ENCODE measurements around the gene NAT14. TPM values are rescaled to one million over a fixed set of nuclear protein-coding genes. Genes with fewer than 3 reads are reported as not detected.

The NAT14 gene
- total and polyA plus RNA-seq, 2 donors (not counting 3 experiments of a cell fraction or from before 2014, with no cell fraction given) = 39.1 to 44.7 TPM

DNA sequence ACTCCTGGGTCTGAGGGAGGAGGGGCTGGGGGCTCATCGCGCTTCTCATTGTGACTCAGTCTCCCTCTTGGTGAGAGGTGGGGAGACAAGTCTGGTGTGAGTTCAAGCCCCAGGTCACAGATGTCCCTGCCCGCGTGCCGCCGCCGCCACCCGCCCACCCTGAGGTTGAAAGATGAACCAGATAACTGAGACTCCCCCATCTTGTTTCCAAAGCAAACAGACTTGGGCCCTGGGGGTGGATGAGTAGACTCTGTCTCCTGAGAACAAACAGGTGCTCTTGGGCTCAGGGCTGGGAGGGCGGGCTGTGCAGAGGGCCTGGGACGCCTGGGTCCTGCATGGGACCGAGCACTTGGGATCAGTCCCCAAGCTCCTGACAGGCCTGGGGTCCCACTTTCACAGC is 51.4 kb downstream of the NAT14 start:
- Histone ChIP-seq H3K27me3 (ENCODE audit: control insufficient read depth in 2 of 2, insufficient read depth in 2 of 2, low read length in 2 of 2) (no peaks in the 10 kb centered on the region), H4K20me1 (replicated peaks; ENCODE audit: control insufficient read depth, extremely low read depth, insufficient read depth, low read length) (no peaks in the 10 kb centered on the region), H3K9me3 (replicated peaks; ENCODE audit: control insufficient read depth, insufficient read depth, low read length) (no peaks in the 10 kb centered on the region), H3K4me2 (ENCODE audit: insufficient read depth, low read length) (no peak overlapping the region), H3K9me1 (replicated peaks; ENCODE audit: control insufficient read depth, extremely low read depth, insufficient read depth, low read length) (no peaks in the 10 kb centered on the region), H2AFZ (ENCODE audit: low read depth, low read length) (no peak overlapping the region), H3K4me1 (ENCODE audit: control insufficient read depth, extremely low read depth, insufficient read depth, low read length) (no peaks in the 10 kb centered on the region), H3K4me3 (replicated peaks in 1 of 3; ENCODE audit: insufficient read depth in 1 of 3, low read depth in 1 of 3, low read length in 3 of 3) (no peak overlapping the region), H3K36me3 (ENCODE audit: control insufficient read depth in 2 of 2, extremely low read depth in 1 of 2, insufficient read depth in 2 of 2, low read length in 2 of 2) (no peaks in the 10 kb centered on the region), H3K27ac (ENCODE audit: insufficient read depth, low read depth, low read length) (no peak overlapping the region), H3K9ac (replicated peaks; ENCODE audit: extremely low read depth, insufficient read depth, low read length) (no peak overlapping the region), H3K79me2 (ENCODE audit: control insufficient read depth, insufficient read depth, low read length) (no peaks in the 10 kb centered on the region)
- no TSS peak for BruUV-seq (replicated peaks)
- dilution Hi-C loops (cut with MboI; ENCODE audit: extremely low pct_ligation_motif_present, low sequenced_read_pairs) = no loop called here
- intact Hi-C loops (cut with micrococcal nuclease) = no loop called here
- no peak for DNase-seq (ENCODE audit: low read depth, low spot score)
- TF ChIP-seq GATA2 (IDR thresholded peaks at IDR 0.05; ENCODE audit: insufficient read depth, insufficient read length, low read depth, low read length) = no peak
- no peak for TF ChIP-seq EZH2 (IDR thresholded peaks at IDR 0.05; ENCODE audit: borderline replicate concordance, low read depth, low read length, severe bottlenecking)
- no peak for TF ChIP-seq CTCF (IDR thresholded peaks at IDR 0.05; ENCODE audit: extremely low read depth in 1 of 2, insufficient read depth in 1 of 2, low read depth in 1 of 2, low read length in 2 of 2)
- no peak for TF ChIP-seq JUN (IDR thresholded peaks at IDR 0.05; ENCODE audit: borderline replicate concordance, insufficient read depth, insufficient read length, low read depth)
- no peak for TF ChIP-seq MAX (IDR thresholded peaks at IDR 0.05; ENCODE audit: insufficient read depth, insufficient read length)
- no peak for TF ChIP-seq FOS (IDR thresholded peaks at IDR 0.05; ENCODE audit: borderline replicate concordance, insufficient read depth, low read length)
- TF ChIP-seq POLR2AphosphoS5 (IDR thresholded peaks at IDR 0.05; ENCODE audit: insufficient read depth, low read depth, low read length) = no peak
- TF ChIP-seq POLR2A (IDR thresholded peaks at IDR 0.05; ENCODE audit: low read depth, low read length) = no peak
- no peak for TF ChIP-seq MYC (IDR thresholded peaks at IDR 0.05; ENCODE audit: low read depth, low read length)
- no peak for FAIRE-seq
- ChIA-PET POLR2A (no interaction called here), CTCF (interaction anchor here (1.6 kb wide), 1 partner anchor 70 kb away, joined by 7 read pairs; the partner anchor contains the start of gene ZNF865)

Other genes starting within 250 kb of the NAT14 start
- 68.3 and 71.8 TPM in 2 replicates for gene PPP6R1, start 226.2 kb upstream of the NAT14 start, total RNA-seq
- gene PPP6R1, start 226.2 kb upstream of the NAT14 start, polyA plus RNA-seq = 35.7 and 36.0 TPM in 2 replicates
- gene HSPBP1, start 205.1 kb upstream of the NAT14 start, total RNA-seq = 30.4 and 38.5 TPM in 2 replicates
- gene HSPBP1, start 205.1 kb upstream of the NAT14 start, polyA plus RNA-seq = 47.5 and 60.3 TPM in 2 replicates
- 0.44 and 0.46 TPM in 2 replicates for gene BRSK1, start 201.2 kb upstream of the NAT14 start, total RNA-seq
- gene BRSK1, start 201.2 kb upstream of the NAT14 start, polyA plus RNA-seq = 0.33 and 0.68 TPM in 2 replicates
- gene TMEM150B, start 159.8 kb upstream of the NAT14 start, total RNA-seq = not detected in 2 replicates
- gene TMEM150B, start 159.8 kb upstream of the NAT14 start, polyA plus RNA-seq = not detected in 2 replicates
- gene KMT5C, start 145.3 kb upstream of the NAT14 start, total RNA-seq = 11.4 and 13.5 TPM in 2 replicates
- gene KMT5C, start 145.3 kb upstream of the NAT14 start, polyA plus RNA-seq = 7.2 and 11.6 TPM in 2 replicates
- gene COX6B2, start 130.5 kb upstream of the NAT14 start, total RNA-seq = not detected in 2 replicates
- gene COX6B2, start 130.5 kb upstream of the NAT14 start, polyA plus RNA-seq = not detected in 2 replicates
- not detected in 2 replicates for gene GARIN5B, start 121.9 kb upstream of the NAT14 start, total RNA-seq
- gene GARIN5B, start 121.9 kb upstream of the NAT14 start, polyA plus RNA-seq = not detected in 2 replicates
- gene IL11, start 114.7 kb upstream of the NAT14 start, total RNA-seq = not detected in 2 replicates
- gene IL11, start 114.7 kb upstream of the NAT14 start, polyA plus RNA-seq = 0.11 TPM in 1 of 2 replicates, not detected in the other
- not detected in 2 replicates for gene TMEM190, start 108.4 kb upstream of the NAT14 start, total RNA-seq
- gene TMEM190, start 108.4 kb upstream of the NAT14 start, polyA plus RNA-seq = not detected in 2 replicates
- 0.35 TPM in 1 of 2 replicates, not detected in the other for gene TMEM238, start 100.9 kb upstream of the NAT14 start, total RNA-seq
- 0.18 TPM in 1 of 2 replicates, not detected in the other for gene TMEM238, start 100.9 kb upstream of the NAT14 start, polyA plus RNA-seq
- 1,738 and 1,872 TPM in 2 replicates for gene RPL28, start 99.3 kb upstream of the NAT14 start, total RNA-seq
- 3,435 and 4,297 TPM in 2 replicates for gene RPL28, start 99.3 kb upstream of the NAT14 start, polyA plus RNA-seq
- 244 and 257 TPM in 2 replicates for gene UBE2S, start 77.4 kb upstream of the NAT14 start, total RNA-seq
- gene UBE2S, start 77.4 kb upstream of the NAT14 start, polyA plus RNA-seq = 176 and 183 TPM in 2 replicates
- gene SHISA7, start 41.9 kb upstream of the NAT14 start, total RNA-seq = not detected in 2 replicates
- not detected in 2 replicates for gene SHISA7, start 41.9 kb upstream of the NAT14 start, polyA plus RNA-seq
- gene ISOC2, start 23.5 kb upstream of the NAT14 start, total RNA-seq = 43.6 and 49.3 TPM in 2 replicates
- 68.7 and 96.5 TPM in 2 replicates for gene ISOC2, start 23.5 kb upstream of the NAT14 start, polyA plus RNA-seq
- not detected in 2 replicates for gene C19orf85, start 20.4 kb upstream of the NAT14 start, total RNA-seq
- gene C19orf85, start 20.4 kb upstream of the NAT14 start, polyA plus RNA-seq = not detected in 2 replicates
- 9.0 and 10.4 TPM in 2 replicates for gene ZNF628, start 8.6 kb upstream of the NAT14 start, total RNA-seq
- gene ZNF628, start 8.6 kb upstream of the NAT14 start, polyA plus RNA-seq = 2.0 and 2.5 TPM in 2 replicates
- gene SSC5D, start 3.2 kb downstream of the NAT14 start, total RNA-seq = 1.0 and 1.3 TPM in 2 replicates
- gene SSC5D, start 3.2 kb downstream of the NAT14 start, polyA plus RNA-seq = 0.47 and 0.49 TPM in 2 replicates
- gene SBK2, start 51.9 kb downstream of the NAT14 start, total RNA-seq = not detected in 2 replicates
- not detected in 2 replicates for gene SBK2, start 51.9 kb downstream of the NAT14 start, polyA plus RNA-seq
- gene SBK3, start 60.4 kb downstream of the NAT14 start, total RNA-seq = 0.25 and 0.62 TPM in 2 replicates
- 0.18 and 0.19 TPM in 2 replicates for gene SBK3, start 60.4 kb downstream of the NAT14 start, polyA plus RNA-seq
- gene ZNF579, start 95.7 kb downstream of the NAT14 start, total RNA-seq = 15.7 and 15.9 TPM in 2 replicates
- gene ZNF579, start 95.7 kb downstream of the NAT14 start, polyA plus RNA-seq = 9.9 and 11.6 TPM in 2 replicates
- gene FIZ1, start 114.3 kb downstream of the NAT14 start, total RNA-seq = 14.7 and 15.6 TPM in 2 replicates
- gene FIZ1, start 114.3 kb downstream of the NAT14 start, polyA plus RNA-seq = 6.6 and 7.0 TPM in 2 replicates
- gene ZNF524, start 115.1 kb downstream of the NAT14 start, total RNA-seq = 14.2 and 15.2 TPM in 2 replicates
- 15.4 and 22.5 TPM in 2 replicates for gene ZNF524, start 115.1 kb downstream of the NAT14 start, polyA plus RNA-seq
- 10.1 and 11.4 TPM in 2 replicates for gene ZNF865, start 120.5 kb downstream of the NAT14 start, total RNA-seq
- gene ZNF865, start 120.5 kb downstream of the NAT14 start, polyA plus RNA-seq = 4.0 and 5.2 TPM in 2 replicates
- gene ZNF784, start 139.4 kb downstream of the NAT14 start, total RNA-seq = 4.9 and 7.1 TPM in 2 replicates
- gene ZNF784, start 139.4 kb downstream of the NAT14 start, polyA plus RNA-seq = 4.9 and 5.6 TPM in 2 replicates
- gene ZNF580, start 155.8 kb downstream of the NAT14 start, total RNA-seq = 32.5 and 41.1 TPM in 2 replicates
- 13.7 and 16.9 TPM in 2 replicates for gene ZNF580, start 155.8 kb downstream of the NAT14 start, polyA plus RNA-seq
- gene ZNF581, start 158.5 kb downstream of the NAT14 start, total RNA-seq = 27.8 and 31.4 TPM in 2 replicates
- gene ZNF581, start 158.5 kb downstream of the NAT14 start, polyA plus RNA-seq = 32.3 and 37.0 TPM in 2 replicates
- 11.8 and 13.2 TPM in 2 replicates for gene CCDC106, start 163.0 kb downstream of the NAT14 start, total RNA-seq
- 12.0 and 17.8 TPM in 2 replicates for gene CCDC106, start 163.0 kb downstream of the NAT14 start, polyA plus RNA-seq
- 246 and 259 TPM in 2 replicates for gene U2AF2, start 169.8 kb downstream of the NAT14 start, total RNA-seq
- 173 and 183 TPM in 2 replicates for gene U2AF2, start 169.8 kb downstream of the NAT14 start, polyA plus RNA-seq
- gene EPN1, start 190.0 kb downstream of the NAT14 start, total RNA-seq = 133 and 138 TPM in 2 replicates
- gene EPN1, start 190.0 kb downstream of the NAT14 start, polyA plus RNA-seq = 76.9 and 87.2 TPM in 2 replicates